Measurements from ENCODE around the gene ITGB2. TPM values are rescaled to one million over a fixed set of nuclear protein-coding genes. Genes with fewer than 3 reads are reported as not detected.

The ITGB2 gene
- total RNA-seq, 1 experiment from 2014 or later: 1.5 TPM

GRCh38 chr21:44964381-44964780, 43.7 kb upstream of the ITGB2 start (continued):
- TF ChIP-seq, protein P1, sequence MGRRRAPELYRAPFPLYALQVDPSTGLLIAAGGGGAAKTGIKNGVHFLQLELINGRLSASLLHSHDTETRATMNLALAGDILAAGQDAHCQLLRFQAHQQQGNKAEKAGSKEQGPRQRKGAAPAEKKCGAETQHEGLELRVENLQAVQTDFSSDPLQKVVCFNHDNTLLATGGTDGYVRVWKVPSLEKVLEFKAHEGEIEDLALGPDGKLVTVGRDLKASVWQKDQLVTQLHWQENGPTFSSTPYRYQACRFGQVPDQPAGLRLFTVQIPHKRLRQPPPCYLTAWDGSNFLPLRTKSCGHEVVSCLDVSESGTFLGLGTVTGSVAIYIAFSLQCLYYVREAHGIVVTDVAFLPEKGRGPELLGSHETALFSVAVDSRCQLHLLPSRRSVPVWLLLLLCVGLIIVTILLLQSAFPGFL (CRISPR knock-in tag; IDR thresholded peaks at IDR 0.05; ENCODE audit: borderline replicate concordance): no peak
- TF ChIP-seq EMX1 (CRISPR knock-in tag; IDR thresholded peaks at IDR 0.05) (no peak), ZMAT4 (CRISPR knock-in tag; IDR thresholded peaks at IDR 0.05) (no peak), ATF3 (CRISPR knock-in tag; conservative IDR thresholded peaks at IDR 0.05) (no peak), CDX4 (CRISPR knock-in tag; IDR thresholded peaks at IDR 0.05; ENCODE audit: borderline replicate concordance) (no peak), ZNF396 (CRISPR knock-in tag; IDR thresholded peaks at IDR 0.05; ENCODE audit: borderline replicate concordance) (no peak)
- TF ChIP-seq, protein P2, sequence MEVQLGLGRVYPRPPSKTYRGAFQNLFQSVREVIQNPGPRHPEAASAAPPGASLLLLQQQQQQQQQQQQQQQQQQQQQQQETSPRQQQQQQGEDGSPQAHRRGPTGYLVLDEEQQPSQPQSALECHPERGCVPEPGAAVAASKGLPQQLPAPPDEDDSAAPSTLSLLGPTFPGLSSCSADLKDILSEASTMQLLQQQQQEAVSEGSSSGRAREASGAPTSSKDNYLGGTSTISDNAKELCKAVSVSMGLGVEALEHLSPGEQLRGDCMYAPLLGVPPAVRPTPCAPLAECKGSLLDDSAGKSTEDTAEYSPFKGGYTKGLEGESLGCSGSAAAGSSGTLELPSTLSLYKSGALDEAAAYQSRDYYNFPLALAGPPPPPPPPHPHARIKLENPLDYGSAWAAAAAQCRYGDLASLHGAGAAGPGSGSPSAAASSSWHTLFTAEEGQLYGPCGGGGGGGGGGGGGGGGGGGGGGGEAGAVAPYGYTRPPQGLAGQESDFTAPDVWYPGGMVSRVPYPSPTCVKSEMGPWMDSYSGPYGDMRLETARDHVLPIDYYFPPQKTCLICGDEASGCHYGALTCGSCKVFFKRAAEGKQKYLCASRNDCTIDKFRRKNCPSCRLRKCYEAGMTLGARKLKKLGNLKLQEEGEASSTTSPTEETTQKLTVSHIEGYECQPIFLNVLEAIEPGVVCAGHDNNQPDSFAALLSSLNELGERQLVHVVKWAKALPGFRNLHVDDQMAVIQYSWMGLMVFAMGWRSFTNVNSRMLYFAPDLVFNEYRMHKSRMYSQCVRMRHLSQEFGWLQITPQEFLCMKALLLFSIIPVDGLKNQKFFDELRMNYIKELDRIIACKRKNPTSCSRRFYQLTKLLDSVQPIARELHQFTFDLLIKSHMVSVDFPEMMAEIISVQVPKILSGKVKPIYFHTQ (CRISPR knock-in tag; IDR thresholded peaks at IDR 0.05): no peak

DNA sequence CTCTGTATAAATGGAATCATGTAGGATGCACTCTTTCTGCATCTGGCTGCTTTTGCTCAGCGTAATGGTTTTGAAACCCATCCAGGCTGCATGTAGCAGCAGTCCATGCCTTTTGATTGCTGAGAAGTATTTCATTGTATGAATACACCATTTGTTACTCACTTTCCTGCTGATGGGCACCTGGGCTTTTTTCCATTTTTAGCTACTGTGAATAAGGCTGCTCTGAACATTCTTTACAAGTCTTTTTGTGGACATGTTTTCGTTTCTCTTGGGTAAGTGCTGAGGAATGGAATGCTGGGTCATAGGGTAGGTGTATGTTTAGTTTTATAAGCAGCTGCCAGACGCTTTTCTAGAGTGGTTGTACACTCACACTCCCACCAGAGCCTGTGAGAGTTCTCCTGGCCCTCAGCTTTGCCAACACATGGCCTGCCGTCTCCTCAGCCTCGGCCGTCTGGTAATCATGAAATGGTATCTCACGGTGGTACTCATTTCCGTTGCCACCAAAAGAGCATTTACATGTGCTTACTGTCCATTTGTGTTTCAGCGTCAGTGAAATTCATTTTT, 41.8 kb upstream of the ITGB2 start:
- no peak overlapping the region for H3K27ac Mint-ChIP-seq
- POLR2A ChIA-PET: interaction anchor here (0.8 kb wide), 1 partner anchor 88 kb away, joined by 3 read pairs; no protein-coding TSS in a partner anchor
- no peaks in the 10 kb centered on the region; the same call in 1 of the 2 replicates for H3K4me1 Mint-ChIP-seq
- no peaks in the 10 kb centered on the region for H3K27me3 Mint-ChIP-seq (ENCODE audit: low read depth)
- CTCF ChIA-PET: interaction anchor here (1.2 kb wide), 1 partner anchor 10 kb away, joined by 3 read pairs; no protein-coding TSS in a partner anchor
- no peak overlapping the region for H3K4me3 Mint-ChIP-seq
- H3K36me3 Mint-ChIP-seq: peaks cover 18% of the 10 kb centered on the region
- TF ChIP-seq, protein P3, sequence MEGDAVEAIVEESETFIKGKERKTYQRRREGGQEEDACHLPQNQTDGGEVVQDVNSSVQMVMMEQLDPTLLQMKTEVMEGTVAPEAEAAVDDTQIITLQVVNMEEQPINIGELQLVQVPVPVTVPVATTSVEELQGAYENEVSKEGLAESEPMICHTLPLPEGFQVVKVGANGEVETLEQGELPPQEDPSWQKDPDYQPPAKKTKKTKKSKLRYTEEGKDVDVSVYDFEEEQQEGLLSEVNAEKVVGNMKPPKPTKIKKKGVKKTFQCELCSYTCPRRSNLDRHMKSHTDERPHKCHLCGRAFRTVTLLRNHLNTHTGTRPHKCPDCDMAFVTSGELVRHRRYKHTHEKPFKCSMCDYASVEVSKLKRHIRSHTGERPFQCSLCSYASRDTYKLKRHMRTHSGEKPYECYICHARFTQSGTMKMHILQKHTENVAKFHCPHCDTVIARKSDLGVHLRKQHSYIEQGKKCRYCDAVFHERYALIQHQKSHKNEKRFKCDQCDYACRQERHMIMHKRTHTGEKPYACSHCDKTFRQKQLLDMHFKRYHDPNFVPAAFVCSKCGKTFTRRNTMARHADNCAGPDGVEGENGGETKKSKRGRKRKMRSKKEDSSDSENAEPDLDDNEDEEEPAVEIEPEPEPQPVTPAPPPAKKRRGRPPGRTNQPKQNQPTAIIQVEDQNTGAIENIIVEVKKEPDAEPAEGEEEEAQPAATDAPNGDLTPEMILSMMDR (IDR thresholded peaks at IDR 0.05): no peak
- TF ChIP-seq CDX4 (CRISPR knock-in tag; IDR thresholded peaks at IDR 0.05; ENCODE audit: borderline replicate concordance): no peak
- ATAC-seq (no peak), DNase-seq (ENCODE audit: low spot score) (no peak)
- no peaks in the 10 kb centered on the region for H3K9me3 Mint-ChIP-seq

- H3K27me3 Mint-ChIP-seq (ENCODE audit: low read depth): no peaks in the 10 kb centered on the region
- no peak for ATAC-seq
- no peak for TF ChIP-seq IRF2 (CRISPR knock-in tag; IDR thresholded peaks at IDR 0.05; ENCODE audit: borderline replicate concordance, low read depth)
- no peaks in the 10 kb centered on the region for H3K9me3 Mint-ChIP-seq
- H3K4me3 Mint-ChIP-seq: no peak overlapping the region
- CTCF ChIA-PET: interaction anchor here (1.4 kb wide), 1 partner anchor 11 kb away, joined by 4 read pairs; no protein-coding TSS in a partner anchor
- POLR2A ChIA-PET: no interaction called here
- DNase-seq (ENCODE audit: low spot score): no peak
- H3K4me1 Mint-ChIP-seq: no peaks in the 10 kb centered on the region; the same call in 1 of the 2 replicates
- H3K27ac Mint-ChIP-seq: no peak overlapping the region
- peaks cover 25% of the 10 kb centered on the region for H3K36me3 Mint-ChIP-seq
Observed at GRCh38 chr21:44960141-44961092, 39.7 kb upstream of the ITGB2 start.
